HG03159 (cell line): Measurements from ENCODE around the gene E2F1.

ENCODE experiments used
- ATAC-seq: cut with Tn5 transposase; IDR thresholded peaks from one replicate; pipeline ENCODE4 v1.9.1; 2021; ENCODE audit warnings: mild to moderate bottlenecking, moderate library complexity; ENCODE audit not compliant: unreplicated experiment

Gene E2F1, protein sequence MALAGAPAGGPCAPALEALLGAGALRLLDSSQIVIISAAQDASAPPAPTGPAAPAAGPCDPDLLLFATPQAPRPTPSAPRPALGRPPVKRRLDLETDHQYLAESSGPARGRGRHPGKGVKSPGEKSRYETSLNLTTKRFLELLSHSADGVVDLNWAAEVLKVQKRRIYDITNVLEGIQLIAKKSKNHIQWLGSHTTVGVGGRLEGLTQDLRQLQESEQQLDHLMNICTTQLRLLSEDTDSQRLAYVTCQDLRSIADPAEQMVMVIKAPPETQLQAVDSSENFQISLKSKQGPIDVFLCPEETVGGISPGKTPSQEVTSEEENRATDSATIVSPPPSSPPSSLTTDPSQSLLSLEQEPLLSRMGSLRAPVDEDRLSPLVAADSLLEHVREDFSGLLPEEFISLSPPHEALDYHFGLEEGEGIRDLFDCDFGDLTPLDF

DNA sequence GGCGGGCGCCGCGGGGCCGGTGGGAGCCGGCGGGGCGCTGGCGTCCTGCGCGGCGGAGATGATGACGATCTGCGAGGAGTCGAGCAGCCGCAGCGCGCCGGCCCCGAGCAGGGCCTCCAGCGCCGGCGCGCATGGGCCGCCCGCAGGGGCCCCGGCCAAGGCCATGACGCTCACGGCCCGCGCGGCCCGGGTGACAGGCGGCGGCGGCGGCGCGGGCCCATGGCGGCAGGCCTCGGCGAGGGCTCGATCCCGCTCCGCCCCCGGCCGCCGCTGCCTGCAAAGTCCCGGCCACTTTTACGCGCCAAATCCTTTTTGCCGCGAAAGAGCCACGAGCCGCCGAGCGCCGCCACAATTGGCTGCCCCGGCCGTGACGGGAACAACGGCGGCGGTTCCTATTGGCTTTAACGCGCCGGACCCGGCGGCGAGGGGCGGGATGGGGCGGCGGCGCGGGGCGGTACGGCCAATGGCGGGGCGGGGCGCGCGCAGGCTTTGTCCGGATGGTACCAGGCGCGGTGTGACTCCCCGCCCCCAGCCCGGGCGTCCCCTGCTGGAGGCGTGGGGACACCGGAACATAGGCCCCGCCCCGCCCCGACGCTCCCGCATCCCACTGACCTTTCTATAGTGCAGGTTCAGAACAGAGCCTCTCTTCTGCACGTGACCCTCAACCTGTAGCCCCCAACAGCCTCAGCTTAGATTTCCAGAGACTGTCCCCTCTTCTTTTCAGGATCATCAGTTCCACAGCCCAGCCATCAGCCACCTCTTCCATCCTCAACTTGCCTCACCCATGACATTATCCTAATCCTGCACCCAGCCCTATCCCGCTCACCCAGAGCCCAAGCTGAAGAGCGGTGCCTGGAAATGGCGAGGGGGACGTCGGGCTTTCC lies at the start of gene E2F1:
Gene E2F1 (minus strand): TSS at position 286 of the 884 bp plus-strand sequence. CDS start 121 bp downstream, at position 165.
- ATAC-seq: peak; percentile 80

DNA sequence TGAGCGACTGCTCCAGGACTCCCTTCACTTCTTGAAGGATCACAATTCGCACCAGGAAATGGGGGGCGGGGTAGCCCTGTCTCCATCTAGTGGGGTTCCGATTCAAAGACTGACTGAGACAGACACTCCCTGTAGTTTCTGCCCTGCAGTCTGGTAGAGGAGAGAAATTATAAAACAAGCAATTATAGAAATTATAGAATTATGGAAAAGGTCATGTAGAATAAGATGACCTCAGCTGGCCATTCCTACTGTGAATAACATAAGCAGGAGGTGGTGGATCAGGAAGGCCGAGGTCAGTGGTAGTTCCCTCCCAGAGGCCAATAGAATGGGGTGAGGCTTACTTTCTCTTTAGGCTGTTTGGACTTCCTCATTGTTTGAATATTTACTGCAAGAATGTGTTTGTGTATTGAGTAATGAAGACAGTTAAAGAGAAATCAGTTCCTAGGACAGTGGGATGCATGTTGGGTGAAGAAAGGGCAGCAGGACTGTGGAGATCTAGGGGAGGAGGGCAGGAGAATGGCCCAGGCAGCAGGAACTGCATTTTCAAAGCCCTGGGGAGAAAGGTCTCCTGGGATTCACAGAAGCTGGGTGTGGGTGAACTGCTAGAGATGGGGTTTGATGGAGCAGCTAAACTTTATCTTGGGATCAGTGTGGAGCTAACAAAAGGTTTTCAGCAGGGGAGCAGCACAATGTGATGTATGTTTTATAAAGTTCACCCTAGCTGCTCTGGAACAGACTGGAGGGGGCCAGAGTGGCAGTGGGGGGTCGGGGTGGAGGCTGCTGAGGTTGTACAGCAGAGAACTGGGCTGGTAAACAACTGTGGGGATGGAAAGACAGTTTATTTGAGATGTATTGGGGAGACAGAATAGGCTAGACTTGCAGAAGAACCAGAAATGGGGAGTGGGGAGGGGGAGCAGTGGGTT lies 47.7 kb upstream of the E2F1 start:
- no peak for ATAC-seq

- ATAC-seq: peak; percentile 47
Observed at GRCh38 chr20:33732166-33732970, 46.2 kb upstream of the E2F1 start.

DNA sequence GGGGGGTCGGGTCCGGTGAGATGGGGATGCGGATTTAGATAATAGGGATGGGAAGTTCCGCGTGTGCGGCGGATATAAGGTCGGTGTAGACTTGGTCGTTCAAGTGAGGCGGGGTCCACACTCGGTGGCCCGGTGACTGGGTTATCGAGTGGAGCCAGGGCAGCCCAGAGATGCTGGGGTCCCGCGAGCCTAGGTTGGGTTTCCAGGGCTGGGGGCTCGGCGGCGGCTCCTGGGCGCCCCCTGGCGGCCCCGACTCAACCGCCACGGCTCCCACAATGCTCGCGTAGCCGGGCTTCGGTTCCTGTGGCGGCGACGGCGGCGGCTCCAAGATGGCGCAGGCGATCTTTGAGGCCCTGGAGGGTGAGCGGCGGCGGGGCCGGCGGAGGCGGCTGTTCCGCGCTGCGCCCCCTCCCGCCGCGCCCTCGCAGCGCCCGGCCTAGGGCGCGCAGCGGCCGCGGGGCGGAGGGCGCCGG lies 45.5 kb upstream of the E2F1 start, which contains the start of gene ZNF341:
Gene ZNF341 (plus strand): TSS at position 304 of the 473 bp plus-strand sequence. CDS start 26 bp downstream, at position 330.
- ATAC-seq: peak; percentile 67

GRCh38 chr20:33730946-33731692 lies 44.9 kb upstream of the E2F1 start:
- no peak for ATAC-seq

DNA sequence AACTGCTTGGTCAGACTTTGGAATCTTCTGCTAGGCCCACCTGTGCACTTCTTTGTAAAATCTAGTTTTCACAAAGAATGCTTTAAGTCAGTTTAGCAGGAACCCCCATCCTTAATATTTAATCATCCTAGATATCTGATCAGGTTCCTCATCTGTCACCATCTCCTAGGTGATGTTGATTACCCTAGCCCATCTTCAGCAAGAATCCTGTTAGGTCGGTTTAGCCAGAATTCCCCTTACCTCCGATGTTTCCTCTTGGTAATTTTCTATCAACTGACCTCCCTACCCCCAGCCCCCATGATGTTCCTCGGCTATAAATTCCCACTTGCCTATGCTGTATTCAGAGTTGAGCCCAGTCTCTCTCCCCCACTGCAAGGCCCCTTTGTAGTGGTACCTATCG lies 42.9 kb upstream of the E2F1 start:
- ATAC-seq: no peak

DNA sequence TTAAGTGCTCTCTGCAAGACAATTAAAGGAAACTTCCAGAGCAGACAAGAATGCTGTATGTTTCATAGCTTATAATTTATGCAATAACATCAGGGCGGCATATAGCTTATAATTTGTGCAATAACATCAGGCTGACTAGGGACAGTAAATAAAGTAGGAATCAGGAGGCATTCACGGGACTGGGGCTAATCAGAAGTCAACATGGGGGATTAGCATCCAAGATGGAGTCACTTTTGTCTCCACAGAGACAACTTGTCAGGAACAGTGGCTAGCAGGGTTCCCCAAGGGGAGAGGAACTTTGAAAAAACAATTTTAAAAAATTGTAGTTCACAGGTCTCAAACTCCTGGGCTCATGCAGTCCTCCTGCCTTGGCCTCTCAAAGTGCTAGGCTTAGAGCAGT lies 42.3 kb upstream of the E2F1 start:
- no peak for ATAC-seq

DNA sequence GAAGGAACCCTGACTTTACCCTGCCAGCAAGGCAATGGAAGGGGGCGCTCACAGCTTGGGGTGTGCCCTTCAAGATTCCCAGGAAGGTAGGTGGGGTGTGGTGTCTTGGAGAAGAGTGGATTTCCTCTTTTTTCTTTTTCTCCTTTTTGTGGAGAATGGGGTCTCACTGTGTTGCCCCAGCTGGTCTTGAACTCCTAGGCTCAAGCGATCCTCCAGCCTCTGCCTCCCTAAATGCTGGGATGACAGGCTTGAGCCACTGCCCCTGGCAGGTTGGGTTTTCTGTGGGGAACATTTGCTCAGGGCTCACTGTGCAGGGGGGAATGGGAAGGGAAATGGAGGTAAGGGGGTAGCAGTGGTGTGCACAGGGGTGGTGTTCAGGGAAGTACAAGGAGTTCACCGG lies 41.6 kb upstream of the E2F1 start:
- ATAC-seq: no peak

DNA sequence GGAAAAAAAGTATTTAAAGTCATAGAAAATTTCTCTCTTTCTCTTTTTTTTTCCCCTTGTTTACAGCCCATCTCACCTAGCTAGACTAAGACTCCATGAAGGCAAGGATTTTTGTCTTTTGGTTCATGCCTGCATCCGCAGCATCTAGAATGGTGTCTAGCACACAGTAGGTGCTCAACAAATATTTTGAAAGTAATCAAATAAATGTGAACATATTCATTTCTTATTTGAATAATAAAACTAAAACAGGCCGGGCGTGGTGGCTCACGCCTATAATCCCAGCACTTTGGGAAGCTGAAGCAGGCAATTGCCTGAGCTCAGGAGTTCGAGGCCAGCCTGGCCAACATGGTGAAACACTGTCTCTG lies 40.9 kb upstream of the E2F1 start:
- no peak for ATAC-seq

DNA sequence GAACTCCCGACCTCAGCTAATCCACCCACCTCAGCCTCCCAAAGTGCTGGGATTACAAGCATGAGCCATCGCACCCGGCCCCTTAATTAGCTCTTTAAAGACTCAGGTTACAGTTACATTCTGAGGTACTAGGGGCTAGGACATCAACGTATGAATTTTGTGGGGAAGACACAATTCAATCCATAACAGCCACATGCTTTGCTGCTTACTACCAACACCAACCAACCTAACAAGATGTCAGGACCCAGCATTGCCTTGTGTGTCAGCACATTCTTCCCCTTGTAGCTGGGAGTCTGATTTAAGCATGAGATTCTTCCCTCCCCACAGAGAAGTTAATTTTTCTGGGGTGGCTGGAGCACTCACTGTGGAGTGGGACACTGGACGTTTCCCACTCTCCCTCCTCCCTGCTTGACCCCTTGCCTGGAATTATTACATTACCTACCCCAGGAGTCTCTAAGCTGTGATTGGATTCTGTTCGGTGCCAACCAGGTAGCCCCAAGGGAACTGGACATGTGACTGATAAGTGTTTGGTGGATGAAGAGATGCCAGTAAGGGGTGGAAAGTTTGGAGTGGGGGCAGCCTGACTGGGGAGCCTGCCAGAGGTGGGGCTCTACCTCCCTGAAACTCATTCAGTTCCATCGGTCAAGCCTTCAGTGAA lies 39.6 kb upstream of the E2F1 start:
- no peak for ATAC-seq

- ATAC-seq: no peak
Observed at GRCh38 chr20:33724439-33725094, 38.4 kb upstream of the E2F1 start.

GRCh38 chr20:33721391-33722140 lies 35.4 kb upstream of the E2F1 start:
- ATAC-seq: no peak

- ATAC-seq: peak; percentile 96
Observed at GRCh38 chr20:33719989-33720709, 34.0 kb upstream of the E2F1 start, which contains the start of gene PXMP4. PXMP4 (minus strand) TSS chr20:33720310; CDS start chr20:33720207, 103 bp downstream.

GRCh38 chr20:33719277-33719988 lies 33.2 kb upstream of the E2F1 start:
- ATAC-seq: no peak

DNA sequence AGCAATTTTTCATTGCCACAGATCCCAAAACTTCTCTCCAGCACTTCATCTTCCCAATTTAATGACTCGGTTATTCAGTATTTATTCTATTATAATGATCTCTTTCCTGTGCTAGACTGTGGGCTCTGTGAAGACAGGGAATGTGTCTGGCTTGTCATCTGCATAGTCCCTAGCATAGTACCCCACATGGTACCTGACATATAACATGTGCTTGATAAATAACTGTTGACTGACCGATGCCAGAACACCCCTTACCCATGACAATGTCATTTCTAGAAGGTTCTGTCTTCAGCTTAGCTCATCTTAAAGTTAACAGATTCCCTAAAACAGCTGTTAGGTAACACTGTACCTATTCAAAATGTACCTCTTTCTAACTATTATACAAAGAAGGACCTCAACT lies 30.3 kb upstream of the E2F1 start:
- ATAC-seq: no peak

DNA sequence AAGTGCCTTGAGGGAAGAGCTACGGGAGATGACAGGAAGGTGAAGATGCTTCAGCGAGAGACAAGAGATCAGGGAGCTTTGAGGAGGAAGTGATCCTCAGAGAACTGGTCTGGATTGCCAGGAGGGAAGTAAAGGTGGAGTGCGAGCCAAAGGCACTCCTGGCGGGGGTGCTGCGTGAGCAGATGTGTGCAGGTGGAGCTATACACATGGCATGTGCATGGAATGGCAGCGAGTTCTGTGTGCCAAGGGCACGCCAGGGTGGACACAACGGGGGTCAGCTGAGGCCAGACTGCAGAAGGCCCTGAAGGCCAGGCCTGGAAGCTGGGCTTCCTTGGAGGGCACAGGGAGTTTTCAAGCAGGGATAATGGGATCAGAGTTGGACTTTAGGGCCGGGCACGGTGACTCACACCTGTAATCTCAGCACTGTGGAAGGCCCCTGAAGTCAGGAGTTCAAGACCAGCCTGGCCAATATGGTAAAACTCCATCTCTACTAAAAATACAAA lies 27.7 kb upstream of the E2F1 start:
- ATAC-seq: no peak
